Psoas muscle (tissue), 8 donors: ENCODE results near the gene GRIP1. TPM values are rescaled to one million over a fixed set of nuclear protein-coding genes. Genes with fewer than 3 reads are reported as not detected.

Experiments
- ATAC-seq, 4 donors: fragments of 200-7000 bp; cut with Tn5 transposase; one replicate each; pipeline ENCODE4 v1.9.1; 2020; ENCODE audit warnings: moderate library complexity in 3 of 4, mild to moderate bottlenecking in 2 of 4
- DNase-seq, 2 donors: peaks; one replicate each; pipeline ENCODE4 v3.0.0-alpha.2; 2020
- H3K27ac ChIP-seq: fragments of 200-600 bp; one replicate; pipeline ENCODE4 v1.8.0; 2022
- H3K27me3 ChIP-seq, 3 donors: fragments of 200-600 bp in 1 of 3; one replicate each; pipeline versions ENCODE4 v1.6.1 to v1.8.0; 2013 to 2022; ENCODE audit warnings: low read length in 2 of 3, mild to moderate bottlenecking in 2 of 3, moderate library complexity in 1 of 3; ENCODE audit not compliant: insufficient read depth in 3 of 3
- H3K36me3 ChIP-seq, 2 donors: fragments of 200-600 bp in 1 of 2; one replicate each; pipeline versions ENCODE4 v1.6.1 to v1.8.0; 2013 to 2022; ENCODE audit warnings: low read depth in 1 of 2, mild to moderate bottlenecking in 1 of 2, moderate library complexity in 1 of 2; ENCODE audit not compliant: insufficient read depth in 1 of 2
- H3K4me1 ChIP-seq: fragments of 200-600 bp; one replicate; pipeline ENCODE4 v1.8.0; 2022
- H3K4me3 ChIP-seq: fragments of 200-600 bp; one replicate; pipeline ENCODE4 v1.8.0; 2022; ENCODE audit warnings: mild to moderate bottlenecking
- H3K9me3 ChIP-seq: fragments of 200-600 bp; one replicate; pipeline ENCODE4 v1.8.0; 2022
- CTCF ChIP-seq: fragments of 200-600 bp; IDR thresholded peaks from one replicate; pipeline ENCODE4 v1.8.0; 2022; ENCODE audit warnings: antibody characterized with exemption
- WGBS, 3 donors: extraction: QIAGEN DNeasy Blood & Tissue Kit; methylation state at CpG; one replicate each; pipeline versions ENCODE4 v1.1.6 to v1.1.7; 2013; 5-methylcytosine and 5-hydroxymethylcytosine counted together
- intact Hi-C, 2 donors: fragments of 100-400 bp; cut with DNase I; formaldehyde crosslinking; loops; one replicate each; pipeline versions ENCODE4 v1.11.0 to v1.14.2; 2022
- polyA plus RNA-seq, 3 donors: library from polyadenylated mRNA; stranded (reverse); fragments of 200-250 nt; gene quantifications; one replicate each; pipeline ENCODE4 v1.2.3, GENCODE V29; 2013
- total RNA-seq, 4 donors: library from RNA; stranded (reverse); fragmentation: NEBNext Ultra II Directional in 2 of 4; extraction: Animal tissue kit (Norgen Biotek cat#: 25700) in 2 of 4; gene quantifications; one replicate each; pipeline versions ENCODE4 v1.2.1 to v1.2.4, GENCODE V29; 2021 to 2023
- donor health status: healthy with polysubstance abuse.
- donor health status: DM: no; HTN: no; CAD: no; lungs with moderate emphysema.
- donor health status: Bipolar disorder and iron deficiency.
- donor health status: healthy.
- donor health status: DM: yes; HTN: yes; CAD: no.
- donor health status: DM: no; HTN: no; CAD: no.
- donor health status: DM: no; HTN: no; CAD: no.
- donor health status: DM: yes; HTN: yes; CAD: no.

The GRIP1 gene
- total and polyA plus RNA-seq, 7 donors = 0.05 to 4.1 (median 1.6) TPM

GRCh38 chr12:66397574-66398290 lies 281.1 kb downstream of the GRIP1 start:
- H3K4me3 ChIP-seq = no peak overlapping the region
- no peaks in the 10 kb centered on the region for H3K4me1 ChIP-seq
- no peak for TF ChIP-seq CTCF
- H3K27ac ChIP-seq = no peak overlapping the region
- H3K36me3 ChIP-seq = no peaks in the 10 kb centered on the region
- intact Hi-C loops = no loop called here
- no peaks in the 10 kb centered on the region for H3K9me3 ChIP-seq
- 91 to 93% (median 93%) methylated on average over 5 of the region's 5 CpGs for WGBS, 3 donors
- no peaks in the 10 kb centered on the region for H3K27me3 ChIP-seq
- DNase-seq (no peak), ATAC-seq (no peak)

- 43 to 50% (median 49%) methylated on average over 5 of the region's 5 CpGs for WGBS, 3 donors
- Histone ChIP-seq H3K4me1 (no peaks in the 10 kb centered on the region), H3K4me3 (no peak overlapping the region), H3K36me3 (no peaks in the 10 kb centered on the region), H3K27ac (no peak overlapping the region), H3K9me3 (no peaks in the 10 kb centered on the region), H3K27me3 (no peaks in the 10 kb centered on the region)
- DNase-seq (no peak), ATAC-seq (no peak)
- no peak for TF ChIP-seq CTCF
- intact Hi-C loops = no loop called here
These were observed 285.0 kb downstream of the GRIP1 start for GRCh38 chr12:66393890-66394289.

GRCh38 chr12:66392266-66392915 lies 286.5 kb downstream of the GRIP1 start:
- no peak for ATAC-seq
- H3K36me3 ChIP-seq = no peaks in the 10 kb centered on the region
- TF ChIP-seq CTCF = no peak
- no peaks in the 10 kb centered on the region for H3K4me1 ChIP-seq
- H3K4me3 ChIP-seq = no peak overlapping the region
- no peaks in the 10 kb centered on the region for H3K9me3 ChIP-seq
- intact Hi-C loops = no loop called here
- WGBS, 3 donors = 88 to 91% (median 89%) methylated on average over 6 of the region's 6 CpGs
- H3K27ac ChIP-seq = no peak overlapping the region
- DNase-seq = no peak
- H3K27me3 ChIP-seq = no peaks in the 10 kb centered on the region

GRCh38 chr12:66388517-66388916 lies 290.4 kb downstream of the GRIP1 start:
- H3K9me3 ChIP-seq = no peaks in the 10 kb centered on the region
- no peaks in the 10 kb centered on the region for H3K4me1 ChIP-seq
- no peaks in the 10 kb centered on the region for H3K36me3 ChIP-seq
- no peak for ATAC-seq
- intact Hi-C loops = no loop called here
- H3K27me3 ChIP-seq = no peaks in the 10 kb centered on the region
- 69 to 71% (median 70%) methylated on average over 2 of the region's 2 CpGs for WGBS, 3 donors
- H3K4me3 ChIP-seq = no peak overlapping the region
- no peak for TF ChIP-seq CTCF
- no peak for DNase-seq
- H3K27ac ChIP-seq = no peak overlapping the region
